Peyer's patch (tissue), 4 donors: Measurements from ENCODE around the gene ZBTB20. TPM values are rescaled to one million over a fixed set of nuclear protein-coding genes. Genes with fewer than 3 reads are reported as not detected.
"Not testable (repeated sequence)": the region's sequence is repeated elsewhere in the genome, so short reads cannot be mapped to it uniquely, and the experiment has no call there.

Source experiments
- DNase-seq, 3 donors: peaks; one replicate each; pipeline ENCODE4 v3.0.0-alpha.2; 2017 to 2019
- H3K27ac ChIP-seq, 4 donors: fragments of 200-600 bp; sonication (generic); one replicate each; pipeline ENCODE4 v1.5.1; 2016 to 2019
- H3K27me3 ChIP-seq, 2 donors: fragments of 200-600 bp; sonication (generic); one replicate each; pipeline ENCODE4 v1.5.1; 2019
- H3K36me3 ChIP-seq, 3 donors: fragments of 200-600 bp; sonication (generic); one replicate each; pipeline ENCODE4 v1.5.1; 2016 to 2019
- H3K4me1 ChIP-seq, 4 donors: fragments of 200-600 bp; sonication (generic); one replicate each; pipeline ENCODE4 v1.5.1; 2016 to 2019
- H3K4me3 ChIP-seq, 4 donors: fragments of 200-600 bp; sonication (generic); 1 replicate in 3 of 4; 2 replicates in 1 of 4; pipeline ENCODE4 v1.5.1; 2016 to 2019; ENCODE audit warnings: mild to moderate bottlenecking in 1 of 4
- H3K9me3 ChIP-seq, 4 donors: fragments of 200-600 bp; sonication (generic); one replicate each; pipeline ENCODE4 v1.5.1; 2016 to 2019; ENCODE audit warnings: mild to moderate bottlenecking in 1 of 4
- POLR2A ChIP-seq, 2 donors: fragments of 450-650 bp; IDR thresholded peaks; one replicate each; pipeline ENCODE4 v1.5.1; 2017; ENCODE audit warnings: antibody characterized with exemption in 2 of 2, mild to moderate bottlenecking in 2 of 2, moderate library complexity in 2 of 2
- total RNA-seq, 4 donors: library from RNA; depleted of rRNA; stranded (reverse); fragments of >200 nt; gene quantifications; one replicate each; pipeline ENCODE4 v1.1.0, GENCODE V29; 2016
- TF ChIP-seq, protein P1 (sequence below), 6 experiments: fragments of 450-650 bp in 4 of 6; fragments of 200-600 bp in 2 of 6; sonication (generic) in 1 of 6; IDR thresholded peaks; one replicate each; pipeline ENCODE4 v1.5.1; 2017 to 2019; ENCODE audit warnings: antibody characterized with exemption in 6 of 6, mild to moderate bottlenecking in 3 of 6, moderate library complexity in 1 of 6

ZBTB20 gene
- 100 to 1,000 TPM in 1 of 4 donors, 10 to 100 TPM in 3; 19.6 to 135 (median 57.2) TPM for total RNA-seq

DNA sequence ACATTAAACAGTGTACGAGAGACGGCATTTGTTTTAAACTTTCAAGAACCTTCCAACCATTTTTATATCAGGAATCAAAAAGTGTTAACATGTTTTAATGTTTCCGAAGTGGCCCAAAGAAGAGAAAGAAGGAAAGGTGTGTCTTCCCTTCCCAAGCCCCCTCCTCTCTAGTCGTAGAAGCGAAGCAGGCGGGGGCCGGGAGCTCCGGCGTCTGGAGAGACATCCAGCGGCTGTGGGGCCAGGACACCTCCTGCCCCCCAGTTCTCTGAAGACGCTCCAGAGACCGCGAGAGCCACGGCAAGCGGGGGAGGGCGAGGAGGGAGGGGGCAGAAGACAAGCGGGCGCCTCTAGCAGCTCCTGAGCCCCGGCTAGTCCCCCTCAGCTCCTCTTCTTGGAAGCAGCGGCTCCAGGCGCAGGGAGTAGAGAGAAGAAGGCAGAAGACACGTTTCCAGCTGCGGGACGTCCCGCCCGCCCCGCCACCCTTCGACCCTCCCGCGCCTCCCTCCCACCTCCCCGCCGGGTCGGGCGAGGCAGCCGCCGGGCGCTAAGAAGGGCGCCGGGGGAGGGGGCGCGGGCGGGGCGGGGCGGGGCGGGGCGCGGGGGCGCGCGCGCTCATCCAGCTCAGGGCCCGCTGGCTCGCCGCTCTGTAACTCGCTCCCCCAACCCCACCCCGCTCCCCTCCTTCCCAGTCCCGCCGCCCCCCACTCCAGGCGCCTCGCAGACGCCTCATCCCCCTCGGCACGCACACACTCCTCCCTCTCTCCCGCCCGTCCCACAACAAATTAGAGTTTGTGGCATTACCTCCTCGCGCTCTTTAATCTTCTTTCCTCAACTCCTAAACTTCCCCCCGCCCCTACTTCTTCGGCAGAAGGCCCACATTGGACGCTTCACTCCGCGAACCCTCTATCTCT, at the start of gene ZBTB20:
Gene ZBTB20 (minus strand): TSS at position 871 of the 911 bp plus-strand sequence.
- peak; percentile 60 to 87 (median 81) for DNase-seq
- no peaks in the 10 kb centered on the region for H3K36me3 ChIP-seq
- H3K4me1 ChIP-seq, result peaks cover 0 to 12% (median 0%) of the 10 kb centered on the region in 4 donors
- H3K9me3 ChIP-seq, result no peaks in the 10 kb centered on the region
- peak within 1 kb of the TSS; percentile 93 to 100 (median 97) for H3K27ac ChIP-seq
- H3K27me3 ChIP-seq, result no peaks in the 10 kb centered on the region
- peak; percentile 14 to 42 for TF ChIP-seq POLR2A (IDR thresholded peaks at IDR 0.05)
- TF ChIP-seq, protein P1, sequence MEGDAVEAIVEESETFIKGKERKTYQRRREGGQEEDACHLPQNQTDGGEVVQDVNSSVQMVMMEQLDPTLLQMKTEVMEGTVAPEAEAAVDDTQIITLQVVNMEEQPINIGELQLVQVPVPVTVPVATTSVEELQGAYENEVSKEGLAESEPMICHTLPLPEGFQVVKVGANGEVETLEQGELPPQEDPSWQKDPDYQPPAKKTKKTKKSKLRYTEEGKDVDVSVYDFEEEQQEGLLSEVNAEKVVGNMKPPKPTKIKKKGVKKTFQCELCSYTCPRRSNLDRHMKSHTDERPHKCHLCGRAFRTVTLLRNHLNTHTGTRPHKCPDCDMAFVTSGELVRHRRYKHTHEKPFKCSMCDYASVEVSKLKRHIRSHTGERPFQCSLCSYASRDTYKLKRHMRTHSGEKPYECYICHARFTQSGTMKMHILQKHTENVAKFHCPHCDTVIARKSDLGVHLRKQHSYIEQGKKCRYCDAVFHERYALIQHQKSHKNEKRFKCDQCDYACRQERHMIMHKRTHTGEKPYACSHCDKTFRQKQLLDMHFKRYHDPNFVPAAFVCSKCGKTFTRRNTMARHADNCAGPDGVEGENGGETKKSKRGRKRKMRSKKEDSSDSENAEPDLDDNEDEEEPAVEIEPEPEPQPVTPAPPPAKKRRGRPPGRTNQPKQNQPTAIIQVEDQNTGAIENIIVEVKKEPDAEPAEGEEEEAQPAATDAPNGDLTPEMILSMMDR (IDR thresholded peaks at IDR 0.05), result no peak
- H3K4me3 ChIP-seq, result peak within 1 kb of the TSS; percentile 77 to 84 (median 80)

DNA sequence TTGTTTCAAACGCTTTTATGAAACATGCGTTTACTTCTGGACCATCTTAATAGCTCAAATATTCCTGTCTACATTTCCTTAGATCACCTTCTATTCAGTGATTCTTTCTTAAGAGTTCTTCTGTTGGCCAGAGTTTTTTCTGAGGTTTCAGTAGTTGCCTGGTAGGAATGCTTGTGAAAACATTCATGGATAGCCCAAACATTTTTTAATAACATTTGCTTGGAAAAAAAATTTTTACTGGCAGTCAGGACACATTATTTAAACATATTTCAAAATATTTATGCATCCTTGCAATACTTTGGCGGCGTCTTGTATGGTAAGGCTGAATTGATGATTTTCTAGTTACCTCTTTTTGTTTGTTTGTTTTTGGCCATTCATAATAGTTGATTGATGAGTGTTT, 47.4 kb upstream of the ZBTB20 start:
- Histone ChIP-seq H3K27ac (no peak overlapping the region), H3K4me1 (no peaks in the 10 kb centered on the region), H3K36me3 (no peaks in the 10 kb centered on the region), H3K9me3 (peaks cover 0 to 4% (median 0%) of the 10 kb centered on the region in 4 donors), H3K4me3 (no peak overlapping the region), H3K27me3 (no peaks in the 10 kb centered on the region)
- no peak for DNase-seq
- TF ChIP-seq POLR2A (IDR thresholded peaks at IDR 0.05), result no peak
- TF ChIP-seq, protein P1 (IDR thresholded peaks at IDR 0.05), result no peak

DNA sequence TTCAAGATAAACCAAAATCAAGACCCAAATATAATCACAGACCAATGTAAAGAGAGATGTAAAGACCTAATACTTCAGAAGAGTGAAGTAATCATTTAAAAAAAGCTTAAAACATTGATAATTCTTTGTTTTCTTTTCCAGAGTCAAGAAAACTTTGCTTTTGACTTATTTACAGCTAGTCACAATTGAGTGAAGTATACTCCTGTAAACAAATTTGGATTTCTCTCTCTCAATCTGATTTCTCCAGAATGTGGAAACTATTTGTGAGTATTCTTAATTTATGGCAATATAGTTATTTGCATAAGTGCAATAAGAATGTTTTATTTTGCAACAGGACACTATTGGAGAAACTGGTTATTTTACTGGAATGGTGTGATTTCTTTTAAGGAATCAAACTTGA, 43.7 kb upstream of the ZBTB20 start:
- peaks cover 0 to 4% (median 0%) of the 10 kb centered on the region in 4 donors for H3K9me3 ChIP-seq
- DNase-seq, result no peak
- H3K4me3 ChIP-seq, result no peak overlapping the region
- no peaks in the 10 kb centered on the region for H3K27me3 ChIP-seq
- TF ChIP-seq POLR2A (IDR thresholded peaks at IDR 0.05), result no peak
- TF ChIP-seq, protein P1 (IDR thresholded peaks at IDR 0.05), result no peak
- H3K4me1 ChIP-seq, result no peaks in the 10 kb centered on the region
- no peak overlapping the region for H3K27ac ChIP-seq
- no peaks in the 10 kb centered on the region for H3K36me3 ChIP-seq

DNA sequence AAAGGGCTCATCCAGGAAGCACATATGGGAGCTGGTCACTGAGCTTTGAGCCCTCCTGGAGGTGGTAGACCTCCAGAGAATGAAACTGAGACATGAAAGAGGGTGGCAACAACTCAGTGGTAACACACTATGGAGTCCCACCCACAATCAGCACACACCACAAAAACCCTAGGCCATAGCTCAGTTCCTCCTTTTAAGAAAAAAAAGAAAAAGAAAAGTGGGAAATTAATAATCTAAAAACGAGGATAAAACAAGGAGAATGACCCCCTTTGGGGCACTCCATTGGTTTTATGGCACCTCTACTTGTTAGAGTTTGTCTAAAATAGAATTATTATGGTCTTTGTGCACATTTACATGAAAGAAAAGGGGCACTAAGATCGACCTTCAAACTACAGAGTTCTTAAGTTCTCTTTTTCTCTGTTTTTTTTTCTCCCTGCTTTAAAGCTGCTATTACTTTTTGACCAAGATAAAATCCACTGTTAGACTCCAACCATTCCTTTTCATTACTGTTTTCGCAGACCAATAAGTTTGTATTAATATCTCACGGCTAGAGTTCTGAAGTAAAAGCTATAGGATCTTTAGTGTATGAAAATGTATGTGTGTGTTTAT, 40.2 kb upstream of the ZBTB20 start:
- Histone ChIP-seq H3K27me3 (no peaks in the 10 kb centered on the region), H3K4me3 (no peak overlapping the region), H3K36me3 (no peaks in the 10 kb centered on the region), H3K4me1 (no peaks in the 10 kb centered on the region), H3K9me3 (peaks cover 0 to 4% (median 0%) of the 10 kb centered on the region in 4 donors), H3K27ac (peak overlapping the region in 2 of 4 donors; percentile 39 to 55)
- peak in 1 of 3 donors; percentile 37 for DNase-seq
- no peak for TF ChIP-seq POLR2A (IDR thresholded peaks at IDR 0.05)
- TF ChIP-seq, protein P1 (IDR thresholded peaks at IDR 0.05), result no peak

DNA sequence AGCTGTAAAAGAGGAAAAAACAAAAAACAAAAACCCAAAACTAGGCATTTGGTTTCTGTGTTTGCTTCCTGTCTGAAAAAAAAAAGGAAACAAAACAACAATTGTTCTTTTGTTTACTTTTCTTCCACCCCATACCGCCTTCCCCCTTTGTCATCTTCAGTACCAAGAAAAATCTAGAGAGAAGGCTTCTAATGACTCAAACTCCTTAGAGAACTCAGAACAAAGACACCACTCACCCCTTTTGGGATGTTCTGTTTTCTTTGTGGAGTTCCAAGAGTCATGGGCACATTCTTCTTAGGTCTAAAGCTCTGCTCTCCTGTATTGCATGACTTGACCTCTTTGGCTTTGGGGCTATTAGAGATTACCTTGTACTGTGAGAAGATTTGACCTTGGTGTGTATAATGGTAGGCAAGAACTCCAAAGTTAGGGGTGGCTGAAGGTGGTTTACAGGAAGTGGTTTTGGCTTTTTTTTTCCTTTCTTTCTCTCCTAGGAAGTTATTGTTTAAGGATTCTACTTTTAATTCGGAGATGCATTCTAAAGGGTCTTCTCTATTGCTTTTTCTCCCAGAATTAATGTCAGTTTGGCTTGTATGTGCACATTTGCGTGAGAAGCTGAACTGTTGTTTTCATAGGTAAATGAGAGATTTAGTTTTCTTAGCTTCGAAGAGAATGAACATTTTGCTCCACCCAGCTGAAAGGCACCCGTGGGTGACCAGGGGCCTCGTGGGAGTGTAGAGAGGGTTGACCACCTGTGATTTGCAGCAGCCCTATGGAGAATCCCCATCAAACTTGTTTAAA, 39.5 kb upstream of the ZBTB20 start:
- H3K27me3 ChIP-seq, result no peaks in the 10 kb centered on the region
- peaks cover 0 to 4% (median 0%) of the 10 kb centered on the region in 4 donors for H3K9me3 ChIP-seq
- no peak for DNase-seq
- H3K4me3 ChIP-seq, result no peak overlapping the region
- H3K4me1 ChIP-seq, result no peaks in the 10 kb centered on the region
- TF ChIP-seq POLR2A (IDR thresholded peaks at IDR 0.05), result no peak
- TF ChIP-seq, protein P1 (IDR thresholded peaks at IDR 0.05), result no peak
- peak overlapping the region in 2 of 4 donors; percentile 39 to 55 for H3K27ac ChIP-seq
- H3K36me3 ChIP-seq, result no peaks in the 10 kb centered on the region

DNA sequence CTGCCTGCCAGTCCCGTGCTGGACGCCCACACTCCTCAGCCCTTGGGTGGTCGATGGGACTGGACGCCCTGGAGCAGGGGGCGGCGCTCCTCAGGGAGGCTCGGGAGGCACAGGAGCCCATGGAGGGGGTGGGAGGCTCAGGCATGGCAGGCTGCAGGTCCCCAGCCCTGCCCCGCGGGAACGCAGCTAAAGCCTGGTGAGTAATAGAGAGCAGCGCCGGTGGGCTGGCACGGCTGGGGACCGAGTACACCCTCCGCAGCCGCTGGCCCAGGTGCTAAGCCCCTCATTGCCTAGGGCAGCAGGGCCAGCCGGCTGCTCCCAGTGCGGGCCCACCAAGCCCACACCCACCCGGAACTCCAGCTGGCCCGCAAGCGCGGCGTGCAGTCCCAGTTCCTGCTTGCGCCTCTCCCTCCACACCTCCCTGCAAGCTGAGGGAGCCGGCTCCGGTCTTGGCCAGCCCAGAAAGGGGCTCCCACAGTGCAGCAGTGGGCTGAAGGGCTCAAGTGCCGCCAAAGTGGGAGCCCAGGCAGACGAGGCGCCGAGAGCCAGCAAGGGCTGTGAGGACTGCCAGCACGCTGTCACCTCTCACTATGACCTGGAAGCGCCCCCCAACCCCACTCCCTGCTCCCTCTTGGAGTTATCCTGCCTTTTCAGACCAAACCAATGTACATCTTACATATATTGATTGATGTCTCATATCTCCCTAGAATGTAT, 37.9 kb upstream of the ZBTB20 start:
- not testable (repeated sequence) for H3K36me3 ChIP-seq, H3K4me3 ChIP-seq, H3K9me3 ChIP-seq, H3K27me3 ChIP-seq, H3K4me1 ChIP-seq, DNase-seq, H3K27ac ChIP-seq

DNA sequence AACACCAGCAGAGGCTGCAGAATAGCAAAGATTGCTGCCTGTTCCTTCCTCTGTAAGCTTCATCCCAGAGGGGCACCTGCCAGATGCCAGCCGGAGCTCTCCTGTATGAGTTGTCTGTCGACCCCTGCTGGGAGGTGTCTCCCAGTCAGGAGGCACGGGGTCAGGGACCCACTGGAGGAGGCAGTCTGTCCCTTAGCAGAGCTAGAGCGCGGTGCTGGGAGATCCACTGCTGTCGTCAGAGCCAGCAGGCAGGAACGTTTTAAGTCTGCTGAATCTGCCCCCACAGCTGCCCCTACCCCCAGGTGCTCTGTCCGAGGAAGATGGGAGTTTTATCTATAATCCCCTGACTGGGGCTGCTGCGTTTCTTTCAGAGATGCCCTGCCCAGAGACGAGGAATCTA, 31.8 kb upstream of the ZBTB20 start:
- not testable (repeated sequence) for H3K4me3 ChIP-seq, H3K27ac ChIP-seq, H3K9me3 ChIP-seq, H3K4me1 ChIP-seq, DNase-seq, H3K27me3 ChIP-seq, H3K36me3 ChIP-seq
